ENCODE measurements around the gene FSTL3.

The FSTL3 gene

DNA sequence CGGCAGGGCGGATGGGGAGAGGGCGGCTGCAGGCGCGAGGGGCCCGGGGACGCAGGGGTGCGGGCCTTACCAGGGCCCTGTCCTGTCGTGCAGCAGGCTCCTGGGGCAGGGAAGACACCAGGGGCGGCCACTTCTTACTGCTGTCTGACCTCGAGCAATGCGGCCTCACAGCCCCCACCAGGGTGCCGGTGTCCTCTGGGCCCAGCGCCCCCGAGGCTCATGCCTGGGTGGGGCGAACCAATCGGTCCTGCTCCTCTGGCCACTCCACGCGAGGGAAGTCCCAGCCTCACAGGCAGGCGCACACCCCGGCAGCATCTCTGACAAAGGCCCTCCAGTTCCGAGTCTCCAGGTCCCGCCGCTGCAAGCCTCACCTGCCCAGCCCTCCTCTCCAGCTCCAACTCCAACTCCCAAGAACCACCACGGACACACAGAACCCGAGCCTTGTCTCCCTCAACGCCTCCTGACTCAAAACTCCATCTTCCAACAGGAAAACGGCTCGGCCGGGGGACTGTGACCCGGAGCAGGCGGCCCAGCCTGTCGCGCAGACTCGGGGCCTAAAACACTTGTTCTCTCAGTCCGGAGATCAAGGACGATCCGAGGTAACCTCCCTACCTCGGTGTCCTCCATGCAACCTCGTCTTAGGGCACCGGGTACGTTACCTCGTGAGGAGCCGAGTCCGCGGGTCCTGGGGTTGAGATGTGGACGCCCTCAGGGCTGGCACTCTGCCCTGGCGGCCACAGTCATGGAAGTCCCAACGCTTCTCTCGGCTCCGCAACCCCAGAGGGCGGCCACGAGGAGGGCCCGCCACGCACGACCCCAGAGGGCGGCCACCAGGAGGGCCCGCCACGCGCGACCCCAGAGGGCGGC is 30.0 kb upstream of the FSTL3 start:
- DNase-seq = no peak

DNA sequence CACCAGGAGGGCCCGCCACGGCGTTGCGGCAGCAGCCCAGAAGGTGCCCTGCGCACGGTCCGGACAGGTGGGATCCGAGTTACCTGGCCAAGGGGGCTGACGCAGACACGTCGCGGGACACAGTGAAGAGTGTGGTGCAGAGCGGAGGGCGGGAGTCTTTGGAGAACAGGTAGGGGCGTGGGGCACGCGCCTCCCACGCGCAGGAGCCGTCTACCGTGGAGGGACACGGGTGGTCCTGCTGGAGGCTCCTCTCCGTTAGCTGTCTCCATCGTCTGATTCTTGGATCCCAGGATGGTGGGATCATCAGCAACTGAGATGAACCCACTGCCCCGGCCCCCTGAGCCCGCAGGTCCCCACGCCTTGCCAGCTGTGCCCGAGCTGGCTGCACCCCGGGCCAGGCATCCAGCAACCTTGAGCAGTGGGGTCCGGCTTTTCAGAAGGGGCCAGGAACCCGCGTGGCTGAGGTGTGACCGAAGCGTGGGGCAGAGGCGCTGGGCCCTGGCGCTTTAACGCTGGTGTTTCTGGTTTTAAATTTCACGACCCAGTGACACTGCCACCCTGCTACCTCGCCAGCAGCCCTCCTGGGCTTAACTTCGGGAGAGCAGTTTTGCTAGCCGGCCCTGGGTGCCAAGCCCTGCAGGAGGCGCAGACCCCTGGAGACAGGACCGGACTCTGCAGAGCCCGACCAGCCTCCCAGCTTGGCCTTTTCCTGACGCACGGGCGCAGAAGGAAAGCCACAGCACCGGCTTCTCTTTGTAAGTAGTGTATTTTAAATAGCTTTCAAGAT is 29.2 kb upstream of the FSTL3 start:
- no peak for DNase-seq

DNA sequence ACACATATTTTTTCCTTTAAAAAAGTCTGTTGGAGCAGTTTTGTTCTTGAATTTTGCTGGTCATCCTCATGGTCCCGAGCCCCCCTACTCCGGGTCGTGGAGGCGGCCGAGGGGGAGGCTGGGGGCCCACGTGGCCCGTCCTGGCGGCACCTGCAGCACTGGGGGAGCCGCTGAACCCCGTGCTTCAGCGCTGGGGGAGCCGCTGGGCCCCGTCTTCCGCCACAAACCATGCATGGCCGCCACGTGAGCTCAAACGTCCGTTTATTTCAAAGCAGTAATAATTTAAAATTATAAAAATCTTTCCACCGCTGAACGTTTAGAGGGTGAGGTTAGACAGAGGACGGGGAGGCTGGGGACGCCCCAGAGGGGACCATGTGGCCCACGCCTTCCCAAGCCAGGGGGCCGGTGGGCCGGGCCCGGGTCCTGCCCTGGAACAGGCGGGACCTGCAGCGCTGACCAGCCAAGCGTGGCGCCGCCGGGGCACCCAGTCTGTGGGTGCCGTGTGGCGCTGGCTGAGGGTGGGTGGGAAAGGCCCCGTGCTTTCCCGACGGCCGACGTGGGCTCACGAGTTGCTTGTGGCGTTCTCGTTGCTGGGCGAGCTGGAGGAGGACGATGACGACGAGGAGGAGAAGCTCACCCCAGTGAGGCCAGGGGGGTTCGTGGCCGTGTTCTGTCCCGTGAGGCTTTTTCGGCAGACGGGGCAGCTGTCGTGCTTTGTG is 28.5 kb upstream of the FSTL3 start:
- DNase-seq = no peak

DNA sequence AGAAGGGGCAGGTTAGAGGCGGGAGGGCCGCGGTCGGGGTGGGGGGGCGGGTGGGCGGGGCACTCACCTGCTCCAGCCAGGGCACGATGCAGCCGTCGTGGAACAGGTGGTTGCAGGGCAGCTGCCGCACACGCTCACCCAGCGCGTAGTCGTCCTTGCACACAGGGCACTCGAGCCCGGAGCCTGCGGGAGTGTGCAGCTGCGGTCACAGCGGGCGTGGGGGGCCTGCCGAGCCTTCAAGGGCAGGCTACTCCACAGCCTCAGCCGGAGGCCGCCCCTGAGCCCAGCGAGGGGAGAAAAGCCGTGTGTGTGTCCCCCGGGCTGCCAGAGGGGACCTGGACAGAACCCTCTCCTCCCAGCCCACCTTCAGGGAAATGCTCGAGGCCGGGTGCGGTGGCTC is 27.9 kb upstream of the FSTL3 start:
- DNase-seq = no peak

DNA sequence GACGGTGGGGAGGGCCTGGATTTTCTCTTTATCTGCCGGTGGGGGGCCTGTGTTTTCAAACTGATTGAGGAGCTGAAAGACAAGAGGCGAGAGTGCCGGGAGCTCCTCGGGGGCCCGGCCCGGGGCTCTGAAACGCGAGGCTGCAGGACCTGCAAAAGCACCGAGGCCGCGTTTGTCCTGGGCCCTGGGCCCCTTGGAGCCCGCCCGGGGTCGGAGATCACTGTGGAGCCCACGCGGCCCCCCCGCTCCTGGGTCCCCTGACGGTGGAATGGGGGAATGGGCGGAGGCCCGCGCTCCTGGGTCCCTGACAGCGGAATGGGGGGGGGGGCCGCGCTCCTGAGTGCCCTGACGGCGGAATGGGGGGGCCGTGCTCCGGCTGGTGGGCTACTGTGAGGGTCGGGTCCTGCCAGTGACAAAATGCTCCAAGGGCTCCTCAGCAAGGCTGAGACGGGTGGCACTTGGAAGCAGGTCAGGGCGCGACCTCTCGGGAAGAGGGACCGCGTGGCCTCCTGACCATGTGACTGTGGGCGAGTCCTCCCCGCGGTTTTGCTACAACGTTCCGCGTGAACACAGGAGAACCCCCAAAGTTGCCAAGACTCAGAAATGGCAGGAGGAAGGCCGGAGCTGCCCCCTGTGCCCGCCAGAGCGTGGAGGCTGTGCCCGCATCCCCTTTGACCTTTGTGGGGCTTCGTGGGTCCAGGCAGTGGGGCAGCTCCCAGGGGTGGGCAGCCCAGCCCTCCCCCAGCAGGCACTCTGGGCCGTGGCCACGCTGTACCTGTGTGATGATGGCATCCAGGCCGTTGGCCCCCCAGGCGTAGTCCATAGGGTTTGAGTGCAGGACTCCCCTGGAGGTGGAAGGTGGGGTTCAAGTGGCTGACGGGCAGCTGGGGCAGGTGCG is 27.0 kb upstream of the FSTL3 start:
- DNase-seq = no peak

DNA sequence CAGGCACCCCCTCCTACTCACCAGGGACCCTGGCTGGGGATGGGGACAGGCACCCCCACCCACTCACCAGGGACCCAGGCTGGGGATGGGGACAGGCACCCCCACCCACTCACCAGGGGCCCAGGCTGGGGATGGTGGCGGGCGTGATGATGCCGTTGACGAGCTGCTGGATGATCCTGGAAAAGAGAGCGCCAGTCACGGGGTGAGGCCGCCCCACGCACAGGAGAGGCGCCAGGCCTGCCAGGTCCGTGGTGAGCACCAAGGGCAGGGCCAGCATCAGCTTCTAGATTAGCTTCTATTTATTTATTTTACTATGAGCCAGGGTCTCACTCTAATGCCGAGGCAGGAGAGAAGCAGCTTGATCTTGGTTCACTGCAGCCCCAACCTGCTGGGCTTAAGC is 26.1 kb upstream of the FSTL3 start:
- DNase-seq = no peak

DNA sequence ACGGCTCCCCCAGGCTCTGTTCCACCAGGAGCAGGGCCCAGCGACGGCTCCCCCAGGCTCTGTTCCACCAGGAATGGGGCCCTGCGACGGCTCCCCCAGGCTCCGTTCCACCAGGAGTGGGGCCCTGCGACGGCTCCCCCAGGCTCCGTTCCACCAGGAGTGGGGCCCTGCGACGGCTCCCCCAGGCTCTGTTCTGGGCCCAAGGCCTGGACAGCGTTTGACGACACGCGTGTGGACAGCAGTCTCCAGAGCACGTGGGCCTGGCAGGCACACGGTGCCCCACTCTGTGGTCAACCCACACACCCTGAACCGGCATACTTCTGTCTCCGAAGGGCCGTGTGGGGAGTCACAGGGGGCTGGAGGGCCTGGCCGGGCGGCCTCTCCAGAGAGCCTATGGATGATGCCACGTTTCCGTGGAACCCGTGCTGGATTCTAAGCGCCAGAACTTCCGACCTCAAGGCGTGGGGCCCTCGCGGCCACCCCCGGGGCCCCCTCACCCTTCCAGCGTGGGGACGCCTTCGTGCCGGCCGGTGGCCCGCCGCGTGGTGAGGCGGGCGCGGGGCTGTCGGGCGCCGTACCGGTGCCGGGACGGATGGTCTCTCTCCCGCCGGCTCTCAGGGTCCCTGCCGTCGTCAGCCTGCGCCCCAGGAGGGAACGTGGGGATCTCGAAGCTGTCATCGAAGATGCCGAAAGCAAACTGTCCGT is 24.9 kb upstream of the FSTL3 start:
- no peak for DNase-seq

DNA sequence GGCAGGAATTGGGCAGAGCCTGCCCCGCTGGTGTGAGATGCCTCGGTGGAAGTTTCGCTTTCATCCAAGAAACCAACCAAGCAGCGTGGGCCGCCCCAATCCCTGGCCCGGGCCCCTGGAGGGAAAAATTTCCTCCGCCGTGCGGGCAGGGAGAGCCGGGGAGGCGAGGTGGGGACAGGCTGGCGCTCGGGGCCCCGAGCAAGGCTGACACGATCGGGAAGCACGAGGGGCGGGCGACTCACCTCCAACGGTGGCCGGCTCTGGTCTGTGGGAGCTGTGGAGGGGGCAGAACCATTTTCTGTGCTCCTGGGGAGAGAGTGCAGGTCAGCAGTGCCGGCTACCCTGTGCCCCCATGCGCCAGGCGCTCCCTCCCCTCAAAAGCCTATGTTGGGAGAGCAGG is 24.2 kb upstream of the FSTL3 start:
- no peak for DNase-seq

DNA sequence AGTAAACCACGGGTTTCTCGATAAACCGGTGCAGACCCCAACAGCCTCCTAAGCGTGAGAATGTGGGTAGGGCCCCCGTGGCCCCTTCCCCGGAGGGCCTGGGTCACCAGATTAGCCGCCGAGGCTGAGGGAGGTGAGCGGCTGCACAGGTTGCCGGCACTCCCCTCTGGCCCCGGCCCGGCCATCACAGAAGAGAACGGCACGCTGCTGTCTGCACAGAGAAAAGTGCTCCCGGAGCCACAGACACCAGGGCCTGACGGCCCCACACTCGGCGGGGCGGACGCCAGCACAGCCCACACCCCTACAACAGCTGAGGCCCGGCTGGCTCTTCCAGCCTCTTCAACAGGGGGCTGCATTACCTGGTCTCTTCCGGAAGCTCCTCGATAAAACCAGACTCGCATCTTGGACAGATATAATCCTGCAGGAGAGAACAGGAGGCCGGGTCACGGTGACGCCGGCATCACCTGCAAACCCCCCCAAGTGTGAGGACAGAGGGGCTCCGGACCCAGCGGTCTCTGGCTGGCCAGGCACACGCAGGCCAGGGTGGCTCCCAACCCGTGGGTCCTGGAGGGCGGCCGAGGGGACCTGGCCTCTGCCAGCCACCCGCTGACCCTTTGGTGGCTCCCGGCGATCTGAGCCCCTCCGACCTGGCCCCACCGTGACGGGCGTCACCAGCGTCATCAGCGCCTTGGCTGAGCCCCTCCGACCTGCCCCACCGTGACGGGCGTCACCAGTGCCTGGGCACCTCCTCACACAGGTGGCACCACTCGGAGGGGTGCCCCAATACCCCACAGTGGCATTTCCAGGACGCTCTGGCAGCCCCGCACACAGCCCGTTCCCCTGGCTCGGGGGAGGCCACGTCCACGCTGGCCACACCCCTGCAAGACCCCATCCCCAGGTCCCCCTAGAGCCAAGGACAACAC is 23.5 kb upstream of the FSTL3 start:
- no peak for DNase-seq

DNA sequence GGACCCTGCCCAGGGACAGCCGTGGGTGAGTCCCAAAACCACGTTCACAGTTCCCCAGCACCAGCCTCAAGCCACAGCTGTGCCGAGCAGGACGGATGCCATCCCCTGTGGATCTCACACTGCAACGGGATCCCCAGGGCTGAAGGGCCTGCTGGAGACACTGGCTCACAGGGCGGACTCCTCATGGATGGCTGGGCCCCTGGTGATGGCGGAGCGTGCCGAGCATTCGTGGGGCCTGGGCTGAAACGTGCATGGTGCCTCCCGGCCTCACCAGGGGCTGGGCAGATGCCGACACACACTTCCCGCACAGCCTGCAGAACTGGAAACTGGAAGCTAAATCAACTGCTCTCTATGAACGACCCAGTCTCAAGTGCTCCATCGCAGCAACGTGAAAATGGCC is 22.8 kb upstream of the FSTL3 start:
- no peak for DNase-seq

DNA sequence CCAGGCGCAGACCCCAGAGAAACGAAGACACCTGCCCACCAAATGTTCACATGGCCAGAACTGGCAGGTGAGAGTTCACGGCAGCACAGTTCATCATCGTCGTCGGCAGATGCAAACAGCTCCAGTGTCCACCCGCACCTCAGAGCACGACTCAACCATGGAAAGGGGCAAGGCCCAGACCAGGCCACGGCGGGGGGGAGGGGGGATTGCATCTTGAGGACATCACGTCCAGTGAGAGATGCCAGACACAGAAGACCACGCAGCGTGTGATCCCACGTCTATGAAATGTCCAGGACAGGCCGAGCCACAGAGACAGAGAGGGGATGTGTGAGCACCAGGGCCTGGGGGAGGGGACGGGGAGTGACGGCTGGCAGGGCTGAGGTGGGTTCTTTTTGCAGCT is 20.5 kb upstream of the FSTL3 start:
- DNase-seq = no peak

DNA sequence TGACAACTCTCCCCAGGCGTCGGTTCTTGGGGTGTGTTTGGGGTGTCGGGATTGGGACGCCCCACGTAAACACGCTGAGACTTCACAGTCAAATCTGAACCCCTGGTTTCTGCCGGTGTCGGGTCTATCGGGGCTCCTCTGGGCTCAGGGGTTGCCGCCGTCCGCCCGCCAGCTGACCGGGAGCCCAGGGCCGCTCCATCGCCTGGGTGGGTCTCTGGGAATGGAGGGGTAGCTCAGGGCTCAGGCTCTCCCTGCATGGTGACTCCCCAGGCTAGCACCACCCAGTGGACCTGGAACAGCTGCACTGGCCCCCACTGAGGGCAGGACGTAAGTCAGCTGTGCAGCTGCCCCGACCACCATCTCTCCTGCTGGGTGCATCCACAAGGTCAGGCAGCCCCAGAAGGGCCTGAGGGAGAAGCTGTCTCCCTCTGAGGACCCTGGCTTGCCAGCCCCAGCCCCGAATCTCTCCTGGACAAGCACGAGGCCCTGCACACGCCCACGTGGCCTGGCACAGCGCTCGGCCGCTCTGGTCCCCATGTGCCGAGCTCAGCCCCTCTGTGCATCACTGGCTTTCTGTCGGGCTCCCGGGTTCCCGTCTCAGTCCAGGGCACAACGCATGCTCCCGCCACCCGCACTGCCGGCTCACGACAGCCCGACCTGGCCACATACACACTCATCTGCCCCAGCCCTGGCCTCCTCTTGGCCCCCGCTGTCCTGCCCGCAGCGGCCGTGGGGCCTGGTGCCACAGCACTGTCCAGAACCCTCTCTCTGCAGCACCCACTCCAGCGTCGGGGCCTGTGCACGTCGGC is 19.2 kb upstream of the FSTL3 start:
- no peak for DNase-seq

DNA sequence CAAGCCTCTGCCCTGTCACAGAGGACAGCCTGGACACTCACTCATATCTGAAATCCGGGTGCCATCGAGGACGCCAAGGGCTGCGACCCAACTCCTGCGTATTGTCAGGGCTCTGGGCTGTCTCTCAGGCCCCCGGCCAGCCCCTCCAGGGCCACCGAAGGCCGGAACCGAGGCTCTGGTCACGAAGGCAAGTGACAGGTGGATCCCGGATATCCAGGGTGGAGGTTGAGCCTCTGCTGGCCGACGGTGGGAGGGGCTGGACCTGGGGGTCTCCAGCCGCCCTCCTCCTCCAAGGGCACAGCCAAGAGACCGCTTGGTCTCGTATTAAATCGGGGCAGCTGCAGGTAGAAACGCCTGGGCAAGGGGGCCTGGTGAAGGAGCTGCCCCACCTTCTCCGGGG is 18.6 kb upstream of the FSTL3 start:
- DNase-seq = no peak

DNA sequence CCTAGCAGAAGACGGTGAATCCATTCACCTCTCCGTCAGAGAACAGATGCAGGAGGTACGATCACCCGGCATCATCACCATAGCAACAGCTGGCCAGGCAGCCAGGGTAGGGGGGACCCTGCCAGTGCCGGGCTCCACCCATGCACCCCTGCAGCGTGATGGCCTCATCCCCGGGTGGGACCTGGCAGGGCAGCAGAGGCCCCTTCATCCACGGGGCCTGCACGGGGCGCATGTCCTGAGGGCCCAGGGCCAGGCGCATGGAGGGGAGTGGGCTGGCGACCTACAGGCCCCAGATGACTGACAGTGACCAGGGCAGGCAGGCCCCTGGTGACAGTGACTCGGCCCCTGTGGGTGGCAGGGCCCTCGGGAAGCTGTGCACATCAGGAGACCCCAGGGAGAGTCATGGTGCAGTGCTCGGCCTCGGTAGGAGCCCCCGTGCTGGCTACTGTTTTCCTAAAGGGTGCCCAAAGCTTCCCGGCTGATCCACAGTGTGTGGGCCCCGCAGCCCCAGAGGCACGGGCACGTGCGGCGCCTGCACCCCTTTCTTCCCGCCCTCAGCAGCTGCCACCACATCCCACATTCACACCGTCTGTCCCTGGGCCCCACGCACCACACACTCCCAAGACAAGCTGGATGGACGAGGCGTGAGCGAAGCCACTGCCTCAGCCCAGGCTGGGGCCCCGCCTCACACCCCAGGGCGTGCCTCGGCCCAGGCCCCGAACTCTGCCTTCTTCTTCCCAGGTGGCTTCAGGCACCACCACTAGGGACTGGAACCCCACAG is 17.9 kb upstream of the FSTL3 start:
- DNase-seq = no peak

DNA sequence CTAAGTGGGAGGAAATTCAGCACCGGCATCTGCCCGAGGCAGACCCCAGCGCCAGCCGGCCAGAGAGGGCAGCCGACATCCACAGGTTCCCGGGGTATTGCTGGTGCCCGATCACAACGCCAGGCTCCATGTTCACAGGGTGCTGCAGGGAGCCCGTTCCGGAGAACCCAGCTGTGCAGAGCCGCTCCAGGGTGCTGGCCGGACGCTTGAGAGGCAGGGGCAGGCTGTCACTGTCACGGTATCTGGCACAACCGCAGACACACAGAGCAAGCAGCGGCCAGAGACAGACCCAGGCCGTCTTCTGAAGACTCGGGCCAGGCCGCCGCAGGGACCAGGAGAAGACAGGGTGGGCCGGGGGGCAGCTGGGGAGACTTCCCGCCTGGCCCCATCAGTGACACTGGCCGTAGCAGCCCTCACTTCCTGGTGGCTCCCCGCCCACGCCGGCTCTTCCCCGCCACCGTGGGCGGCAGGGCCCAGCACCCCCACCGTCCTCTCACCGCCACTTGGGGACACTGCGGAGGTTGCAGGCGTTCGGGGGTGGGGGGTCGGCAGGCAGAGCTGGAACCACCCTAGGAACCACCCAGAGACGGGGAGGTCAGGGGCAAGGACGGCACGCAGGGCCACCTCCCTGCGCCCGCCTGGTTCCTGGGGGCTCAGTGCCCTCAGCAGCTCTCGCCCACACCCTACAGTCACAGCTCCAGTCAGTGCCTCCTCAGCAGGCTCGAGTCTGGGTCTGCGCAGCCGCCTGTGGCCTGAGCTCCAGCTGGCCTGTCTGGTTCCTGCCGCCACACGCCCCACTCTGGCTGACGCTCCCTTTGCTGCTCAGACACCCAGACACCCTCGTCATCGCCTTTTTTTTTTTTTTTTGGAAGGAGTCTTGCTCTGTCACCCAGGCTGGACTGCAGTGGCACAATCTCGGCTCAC is 17.0 kb upstream of the FSTL3 start:
- peak; percentile 31 for DNase-seq

DNA sequence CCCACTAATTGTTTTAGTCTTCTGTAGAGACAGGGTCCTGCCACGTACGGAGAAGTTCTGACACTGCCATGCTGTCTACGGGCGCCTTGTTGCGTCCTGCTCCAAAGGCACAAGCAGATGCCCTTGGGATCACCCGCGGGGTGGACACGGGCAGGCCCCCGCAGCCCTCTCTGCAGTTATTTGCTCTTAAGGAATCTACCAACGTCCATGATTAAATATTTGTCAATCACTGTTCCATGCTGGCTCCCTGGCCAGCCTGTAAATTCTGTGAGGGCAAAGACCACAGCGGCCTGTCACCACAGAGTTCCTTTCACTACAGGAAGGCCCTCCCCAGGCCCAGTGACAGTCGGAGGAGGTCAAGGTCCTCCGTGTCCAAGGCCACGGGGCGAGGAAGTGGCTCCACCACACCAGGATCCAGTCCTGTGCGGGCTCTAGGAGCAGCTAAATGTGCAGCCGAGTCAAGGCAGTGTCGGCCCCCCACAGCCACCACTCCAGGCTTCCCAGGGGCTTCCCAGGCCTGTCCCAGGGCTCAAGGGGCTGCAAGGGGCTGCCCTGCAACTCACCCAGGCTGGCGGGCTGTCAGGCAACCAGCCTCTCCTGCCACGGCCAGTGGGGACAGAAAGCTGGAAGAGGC is 15.3 kb upstream of the FSTL3 start:
- DNase-seq = no peak

DNA sequence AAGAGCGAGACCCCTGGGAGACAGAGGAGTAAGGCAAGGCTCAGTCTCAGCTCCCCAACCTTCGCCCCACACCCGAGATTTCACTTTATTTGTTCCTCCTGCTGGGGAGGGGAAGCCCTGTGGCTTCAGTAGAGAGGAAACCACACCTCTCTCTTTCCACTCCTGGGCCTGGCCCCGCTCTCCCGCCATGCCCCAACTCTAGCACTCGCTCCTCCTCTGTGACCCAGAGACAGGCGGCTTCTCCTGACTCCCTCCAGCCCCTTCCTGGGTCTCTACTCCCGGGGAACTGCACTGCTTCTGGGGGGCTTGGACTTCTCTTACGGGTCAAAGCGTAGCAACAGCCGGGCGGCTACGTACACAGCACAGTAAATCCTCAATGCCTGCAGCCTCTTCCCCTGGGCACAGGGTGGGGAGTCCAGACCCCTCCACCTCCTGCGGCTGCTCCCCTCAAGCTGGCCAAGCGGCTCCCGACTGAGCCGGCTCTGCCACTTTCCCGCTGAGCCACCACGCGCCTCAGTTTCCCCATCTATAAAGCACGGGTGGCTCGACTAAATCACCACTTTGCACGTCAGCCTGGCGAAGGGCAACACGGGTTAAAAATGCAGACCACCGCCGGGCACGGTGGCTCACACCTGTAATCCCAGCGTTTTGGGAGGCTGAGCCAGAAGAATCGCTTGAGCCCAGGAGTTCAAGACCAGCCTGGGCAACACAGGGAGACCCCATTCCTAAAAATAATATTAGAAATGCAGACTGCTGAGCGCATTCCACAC is 14.6 kb upstream of the FSTL3 start:
- DNase-seq = peak; percentile 53
